Measurements from ENCODE around the gene UMAD1. TPM values are rescaled to one million over a fixed set of nuclear protein-coding genes. Genes with fewer than 3 reads are reported as not detected.

UMAD1 gene
- total and polyA plus RNA-seq, 2 of the 4 experiments (the other 2 are of a cell fraction): 5.2 to 8.4 TPM

- H3K79me1 ChIP-seq (ENCODE audit: low read depth in 1 of 2, low read length in 2 of 2): no peaks in the 10 kb centered on the region
- DNase-seq (no peak), ATAC-seq (ENCODE audit: low read depth) (no peak)
- ChIA-PET POLR2A (ENCODE audit: unreplicated experiment) (no interaction called here), CTCF (no interaction called here)
- H3K9ac ChIP-seq (ENCODE audit: low read depth, low read length): no peak overlapping the region
- WGBS, 2 experiments (ENCODE audit: extremely low coverage in 2 of 2, insufficient read length in 1 of 2): no CpG with 5 or more reads among the region's 4 CpGs
- H3K18ac ChIP-seq (ENCODE audit: low read depth, low read length): no peak overlapping the region
- no peak overlapping the region for H2AK5ac ChIP-seq (ENCODE audit: low read depth, low read length)
- intact Hi-C loops (cut with micrococcal nuclease): no loop called here
- no peak overlapping the region for H3K56ac ChIP-seq (ENCODE audit: extremely low read depth, insufficient read depth, low read length)
- no TSS peak for BruUV-seq (replicated peaks)
- no peak overlapping the region for H2BK15ac ChIP-seq (ENCODE audit: low read depth, low read length)
- H2AFZ ChIP-seq (replicated peaks; ENCODE audit: low read length, poor library complexity): no peak overlapping the region
- H3K27ac ChIP-seq (ENCODE audit: insufficient read depth, low read length): no peak overlapping the region
- no peaks in the 10 kb centered on the region for H4K20me1 ChIP-seq (ENCODE audit: insufficient read depth, low read length)
- dilution Hi-C loops (cut with HindIII; ENCODE audit: low sequenced_read_pairs, unreplicated experiment): no loop called here
- H4K5ac ChIP-seq (ENCODE audit: low read depth, low read length): no peak overlapping the region
- no peak overlapping the region for H4K91ac ChIP-seq (ENCODE audit: insufficient read depth, low read depth, low read length)
- H3K9me1 ChIP-seq (ENCODE audit: insufficient read depth, low read length): no peaks in the 10 kb centered on the region
- H3K14ac ChIP-seq (replicated peaks; ENCODE audit: low read depth, low read length): no peak overlapping the region
- H3K36me3 ChIP-seq (ENCODE audit: control insufficient read depth, insufficient read depth, low read length): no peaks in the 10 kb centered on the region
- H2BK5ac ChIP-seq (ENCODE audit: low read depth, low read length, poor library complexity, severe bottlenecking): no peak overlapping the region
- TF ChIP-seq CTCF (conservative IDR thresholded peaks at IDR 0.05; ENCODE audit: low read depth, low read length) (no peak), ELK1 (IDR thresholded peaks at IDR 0.05; ENCODE audit: borderline replicate concordance, low read depth, low read length) (no peak)
- H3K23ac ChIP-seq (ENCODE audit: low read depth, low read length): no peak overlapping the region
- no peaks in the 10 kb centered on the region for H3K9me3 ChIP-seq (ENCODE audit: control insufficient read depth, insufficient read depth, low read length)
- no peaks in the 10 kb centered on the region for H3K27me3 ChIP-seq (ENCODE audit: control insufficient read depth, insufficient read depth, low read length)
- H3K4me1 ChIP-seq (ENCODE audit: control insufficient read depth, insufficient read depth, low read length): no peaks in the 10 kb centered on the region
- in situ Hi-C loops (cut with MboI; ENCODE audit: low sequenced_read_pairs): no loop called here
- H4K8ac ChIP-seq (ENCODE audit: low read depth in 2 of 2, low read length in 2 of 2): no peak overlapping the region
- H3K4ac ChIP-seq (ENCODE audit: low read depth, low read length): no peak overlapping the region
- H2AK9ac ChIP-seq (replicated peaks; ENCODE audit: low read depth, low read length, poor library complexity): no peak overlapping the region
- H3K4me3 ChIP-seq (ENCODE audit: insufficient read depth, low read depth, low read length): no peak overlapping the region
- no peak overlapping the region for H3K4me2 ChIP-seq (ENCODE audit: low read depth, low read length)
- H2BK20ac ChIP-seq (ENCODE audit: low read depth, low read length): no peak overlapping the region
- H2BK120ac ChIP-seq (ENCODE audit: low read depth, low read length): no peak overlapping the region
Measured at GRCh38 chr7:7834761-7835160, 194.2 kb downstream of the UMAD1 start.
